Activated naive CD4-positive, alpha-beta T cell treated with anti-CD3 and anti-CD28 coated beads, Interleukin-2, amount 50 U/mL, for 72 hours (primary cell): ENCODE data around the gene DQX1. TPM values are rescaled to one million over a fixed set of nuclear protein-coding genes. Genes with fewer than 3 reads are reported as not detected.
A peak's percentile ranks its signal among the peaks of the same experiment; 100 is the strongest.

ENCODE experiments used
- ATAC-seq, 2 donors: fragments of 150-1000 bp; cut with Tn5 transposase; 2 replicates each; pipeline ENCODE4 v1.10.0; 2021; ENCODE audit warnings: mild to moderate bottlenecking in 2 of 2, moderate library complexity in 2 of 2
- DNase-seq, 2 donors: peaks; one replicate each; pipeline ENCODE4 v3.0.0; 2021 to 2022; ENCODE audit warnings: low spot score in 2 of 2
- H3K27ac Mint-ChIP-seq, 2 donors: one replicate each; pipeline ENCODE4 v1.8.0; 2022; ENCODE audit warnings: mild to moderate bottlenecking in 2 of 2, mixed read lengths in 2 of 2
- H3K36me3 Mint-ChIP-seq, 2 donors: one replicate each; pipeline ENCODE4 v1.8.0; 2022; ENCODE audit warnings: mixed read lengths in 2 of 2
- H3K9me3 Mint-ChIP-seq, 2 donors: one replicate each; pipeline ENCODE4 v1.8.0; 2022; ENCODE audit warnings: mixed read lengths in 2 of 2
- total RNA-seq, 2 donors: library from RNA; stranded (reverse); gene quantifications; one replicate each; pipeline ENCODE4 v1.2.3, GENCODE V29; 2022

DQX1 gene
- total RNA-seq, 2 donors from 2014 or later: 0.29 to 2.3 TPM

DNA sequence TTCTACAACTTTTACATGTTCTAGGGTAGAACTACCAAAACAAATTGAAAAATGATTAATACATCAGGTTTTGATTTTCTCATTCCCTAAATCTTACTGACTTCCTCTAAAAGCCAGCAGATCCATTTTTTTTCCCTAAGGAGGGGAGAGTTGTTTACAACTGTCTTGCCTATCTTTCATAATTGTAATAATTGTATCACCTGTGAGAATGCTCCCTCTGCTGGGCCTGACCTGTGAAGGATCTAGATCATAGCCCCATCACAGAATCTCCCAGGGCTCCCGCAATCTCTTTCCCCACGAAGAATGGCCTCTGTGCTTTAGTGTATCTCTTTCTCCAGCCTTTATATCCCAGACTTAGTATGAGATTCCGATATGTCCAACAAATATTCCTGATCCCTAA is 18.6 kb upstream of the DQX1 start:
- no peak for ATAC-seq
- H3K9me3 Mint-ChIP-seq: no peaks in the 10 kb centered on the region
- H3K27ac Mint-ChIP-seq: no peak overlapping the region
- no peak for DNase-seq
- H3K36me3 Mint-ChIP-seq: peaks cover 0 to 9% of the 10 kb centered on the region in 2 donors

DNA sequence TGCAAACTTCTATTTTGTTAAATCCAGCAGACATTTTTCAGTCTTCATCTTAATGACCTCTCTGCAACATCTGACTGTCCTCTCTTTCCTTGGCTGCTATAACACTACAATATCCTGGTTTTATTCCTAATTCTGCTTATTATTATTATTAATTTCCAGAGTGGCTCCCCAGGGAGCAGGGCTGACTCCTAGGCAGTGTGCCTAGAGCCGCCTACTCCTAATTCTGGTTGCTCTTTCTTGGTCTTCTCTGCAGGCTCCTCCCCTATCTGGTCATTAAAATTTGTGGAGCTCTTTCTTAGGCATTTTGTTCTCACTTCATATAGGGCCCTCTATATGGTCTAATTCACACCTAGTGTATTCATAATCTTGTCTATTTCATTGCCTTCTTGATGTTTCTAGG is 16.9 kb upstream of the DQX1 start:
- Mint-ChIP-seq H3K27ac (peak overlapping the region in 1 of 2 donors; percentile 23), H3K36me3 (peaks cover 0 to 1% of the 10 kb centered on the region in 2 donors), H3K9me3 (no peaks in the 10 kb centered on the region)
- DNase-seq: no peak
- no peak for ATAC-seq

DNA sequence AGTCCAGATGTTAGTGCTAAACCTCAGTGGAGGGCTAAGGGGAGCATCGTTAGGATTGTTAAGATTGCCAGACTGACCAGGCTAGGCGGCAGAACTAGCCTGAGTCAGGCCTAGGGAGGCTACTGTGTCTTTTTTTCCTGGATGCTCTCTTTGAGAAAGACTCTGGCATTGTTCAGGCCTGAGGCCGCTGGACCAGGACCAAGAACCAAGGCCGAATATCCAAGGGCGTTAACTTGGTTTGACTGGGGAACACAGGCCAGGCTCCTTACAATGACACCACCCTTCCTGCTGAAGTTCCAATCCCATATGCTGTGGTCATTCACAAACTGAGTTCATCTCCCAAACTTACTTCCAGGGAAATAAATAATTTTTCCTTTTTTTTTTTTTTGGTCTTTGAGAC is 14.3 kb upstream of the DQX1 start:
- no peaks in the 10 kb centered on the region for H3K36me3 Mint-ChIP-seq
- H3K27ac Mint-ChIP-seq: no peak overlapping the region
- no peaks in the 10 kb centered on the region for H3K9me3 Mint-ChIP-seq
- ATAC-seq: no peak
- DNase-seq: no peak

DNA sequence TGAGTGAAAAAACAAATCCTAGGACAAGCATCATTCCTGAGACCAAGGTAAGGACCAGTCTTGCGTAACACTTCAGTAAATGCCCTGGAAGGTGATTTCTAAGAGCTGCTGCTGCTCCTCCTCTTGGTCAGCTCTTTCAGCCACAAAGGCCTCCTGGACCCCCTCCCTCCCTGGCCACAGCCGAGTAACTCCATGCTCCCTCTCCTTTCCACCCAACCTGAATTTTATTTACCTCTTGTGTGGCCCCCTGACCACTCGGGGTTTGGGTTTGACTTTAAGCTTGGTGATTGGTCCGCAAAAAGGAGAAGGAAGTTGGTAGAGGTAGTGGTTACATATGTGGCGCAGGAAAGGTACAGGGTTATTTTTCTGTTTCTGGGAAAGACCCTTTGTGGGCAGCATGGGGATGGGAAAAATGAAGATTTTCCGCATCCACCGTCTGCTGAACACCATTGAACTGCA is 12.9 kb upstream of the DQX1 start:
- Mint-ChIP-seq H3K27ac (no peak overlapping the region), H3K36me3 (no peaks in the 10 kb centered on the region), H3K9me3 (no peaks in the 10 kb centered on the region)
- DNase-seq (no peak), ATAC-seq (no peak)

DNA sequence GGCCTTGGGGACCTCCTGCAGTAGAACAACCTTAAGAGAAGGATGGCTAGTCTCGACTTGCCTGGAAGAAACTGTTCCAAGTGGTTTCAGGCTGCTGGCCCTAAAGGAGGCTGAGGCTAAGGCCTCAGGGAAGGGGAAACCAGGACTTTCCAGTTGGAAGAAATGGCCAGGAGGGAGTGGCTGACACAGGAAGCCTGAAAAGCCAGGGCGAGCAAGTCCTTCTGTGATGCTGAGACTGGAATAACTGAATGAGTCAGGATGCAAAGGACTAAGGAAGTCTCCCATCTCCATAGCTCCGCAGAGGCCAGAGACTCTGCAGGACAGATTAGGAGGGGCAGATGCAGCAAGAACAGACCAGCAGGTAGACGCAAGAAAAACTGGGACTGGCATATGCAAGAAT is 11.1 kb upstream of the DQX1 start:
- no peak overlapping the region for H3K27ac Mint-ChIP-seq
- ATAC-seq: no peak

DNA sequence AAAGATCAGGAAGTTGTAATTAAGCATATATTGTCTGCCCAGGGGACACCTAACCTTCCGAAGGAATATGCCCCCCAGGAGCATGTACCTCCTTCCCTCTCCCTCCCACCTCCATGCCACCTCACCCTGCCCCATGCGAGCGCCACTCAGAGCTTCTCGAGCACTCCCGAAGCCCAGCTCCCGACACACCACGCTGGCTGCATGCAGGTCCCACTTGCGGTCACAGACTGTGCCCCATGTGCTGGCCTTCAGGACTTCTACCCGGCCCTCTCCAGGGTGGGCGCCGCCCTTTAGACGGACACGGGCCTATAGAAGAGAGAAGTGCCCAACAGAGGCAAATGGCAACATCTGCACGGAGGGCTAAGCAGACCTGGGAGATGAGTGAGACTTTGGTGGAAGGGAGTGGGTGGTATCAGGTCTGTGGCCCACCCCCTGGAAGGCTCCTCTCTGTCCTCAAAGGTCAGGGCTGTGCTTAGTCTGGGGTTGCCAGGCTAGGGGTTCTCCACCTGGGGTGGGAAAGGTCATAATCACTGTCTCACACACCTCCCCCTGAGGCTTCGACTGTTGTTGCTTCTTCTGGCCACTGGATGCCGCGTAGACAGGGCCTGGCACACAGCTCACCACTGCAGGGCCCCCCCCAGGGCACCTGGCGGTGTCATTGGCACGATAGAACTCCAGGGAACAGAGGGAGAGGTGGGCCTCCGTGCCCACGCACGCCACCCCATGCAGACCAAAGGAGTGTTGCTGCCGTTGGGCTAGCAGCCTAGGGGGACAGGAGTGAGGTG is 10.3 kb upstream of the DQX1 start:
- DNase-seq: no peak
- H3K36me3 Mint-ChIP-seq: peaks cover 0 to 10% of the 10 kb centered on the region in 2 donors
- H3K9me3 Mint-ChIP-seq: no peaks in the 10 kb centered on the region
- peak in 1 of 2 donors; percentile 19 for ATAC-seq
- no peak overlapping the region for H3K27ac Mint-ChIP-seq

More for the DNA sequence above, 11.1 kb upstream of the DQX1 start:
- H3K36me3 Mint-ChIP-seq: peaks cover 0 to 6% of the 10 kb centered on the region in 2 donors
- DNase-seq: no peak
- H3K9me3 Mint-ChIP-seq: no peaks in the 10 kb centered on the region

DNA sequence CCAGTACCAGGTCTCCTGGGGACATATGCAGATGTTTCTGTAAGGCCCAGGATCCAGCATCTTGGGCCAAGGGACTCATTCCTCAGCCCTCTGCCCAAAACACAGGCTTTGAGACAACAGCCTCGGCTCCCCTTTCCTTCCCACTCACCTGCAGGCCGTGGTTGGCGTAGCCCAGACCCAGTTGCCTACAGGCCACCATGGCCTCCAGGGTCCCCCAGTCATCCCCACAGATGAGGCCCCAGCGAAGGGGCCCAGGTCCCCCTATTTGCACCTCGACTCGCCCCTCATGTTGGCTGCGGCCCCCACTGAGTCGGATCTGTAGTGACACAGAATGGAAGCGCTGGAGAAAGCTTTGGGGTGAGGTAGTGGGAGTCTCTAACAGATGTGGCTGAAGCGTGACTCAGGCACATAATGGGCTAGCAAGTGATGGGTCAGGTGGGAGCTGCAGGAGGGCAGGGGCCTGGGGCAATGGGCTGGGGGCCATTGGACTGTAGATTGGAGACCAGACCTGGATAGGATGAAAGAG is 9.5 kb upstream of the DQX1 start:
- Mint-ChIP-seq H3K27ac (peak overlapping the region in 1 of 2 donors; percentile 31), H3K9me3 (no peaks in the 10 kb centered on the region), H3K36me3 (peaks cover 6 to 14% of the 10 kb centered on the region in 2 donors)
- ATAC-seq (no peak), DNase-seq (no peak)

DNA sequence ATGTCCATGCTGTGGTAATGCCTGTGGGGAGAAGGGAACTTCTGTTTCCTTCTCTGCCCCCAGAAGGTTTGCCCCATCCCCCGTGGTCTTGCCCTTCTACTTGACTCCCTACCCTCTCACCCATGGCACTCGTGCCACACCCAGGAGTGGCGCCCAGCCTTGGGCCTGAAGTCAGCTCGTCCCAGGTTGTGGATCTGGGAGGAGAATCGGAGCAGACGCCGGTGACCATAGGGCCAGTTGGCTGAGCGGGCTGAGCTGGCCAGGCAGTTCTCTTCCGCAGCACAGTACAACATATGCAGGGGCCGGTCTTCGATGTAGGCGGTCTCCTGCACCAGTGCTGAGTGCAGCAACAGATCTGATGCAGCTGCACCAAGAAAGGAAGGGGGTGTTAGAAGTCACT is 8.4 kb upstream of the DQX1 start:
- ATAC-seq: no peak
- no peak for DNase-seq
- no peaks in the 10 kb centered on the region for H3K9me3 Mint-ChIP-seq
- peak overlapping the region in 1 of 2 donors; percentile 30 for H3K27ac Mint-ChIP-seq
- H3K36me3 Mint-ChIP-seq: peaks cover 8 to 20% of the 10 kb centered on the region in 2 donors

DNA sequence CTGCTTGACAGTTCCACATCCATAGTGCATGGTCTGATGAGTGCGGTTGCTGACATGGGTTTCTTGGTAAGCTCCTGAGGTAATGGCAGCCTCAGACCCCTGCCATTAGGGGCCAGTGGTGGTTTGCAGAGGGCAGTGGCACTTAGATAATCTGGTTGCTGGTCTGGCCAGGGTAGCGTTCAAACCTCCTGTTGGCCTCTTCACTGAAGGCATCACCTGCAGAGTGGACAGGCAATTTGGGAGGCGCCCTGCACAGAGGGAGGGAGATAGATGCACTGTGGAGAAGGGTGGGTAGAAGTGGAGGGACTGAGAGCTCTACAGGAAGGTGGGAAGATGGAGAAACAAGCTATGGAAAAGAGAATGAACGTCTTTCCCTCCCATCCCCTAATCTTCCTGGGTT is 7.4 kb upstream of the DQX1 start:
- Mint-ChIP-seq H3K9me3 (no peaks in the 10 kb centered on the region), H3K27ac (peak overlapping the region in 1 of 2 donors; percentile 11), H3K36me3 (peaks cover 17 to 30% of the 10 kb centered on the region in 2 donors)
- DNase-seq (no peak), ATAC-seq (no peak)

DNA sequence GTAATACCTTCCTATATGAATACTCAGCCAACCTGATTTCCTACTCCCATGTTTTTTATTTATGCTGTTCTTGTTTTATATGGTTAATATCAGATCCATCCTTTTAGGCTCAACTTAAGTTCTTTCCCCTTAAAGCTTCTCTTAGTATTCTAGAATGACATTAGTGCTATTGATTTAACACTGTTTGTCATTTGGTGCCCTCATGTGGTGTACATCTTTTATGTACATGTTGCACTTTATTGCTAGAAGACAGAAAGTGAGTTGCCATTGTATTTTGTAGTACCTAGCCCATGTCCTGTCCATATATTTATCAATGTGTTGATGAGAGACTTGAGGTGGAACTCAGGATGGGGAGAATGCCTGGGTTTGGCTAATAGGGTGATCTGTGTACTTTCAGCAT is 6.2 kb upstream of the DQX1 start:
- Mint-ChIP-seq H3K36me3 (peaks cover 30 to 39% of the 10 kb centered on the region in 2 donors), H3K27ac (peak overlapping the region in 1 of 2 donors; percentile 98), H3K9me3 (no peaks in the 10 kb centered on the region)
- no peak for DNase-seq
- no peak for ATAC-seq

DNA sequence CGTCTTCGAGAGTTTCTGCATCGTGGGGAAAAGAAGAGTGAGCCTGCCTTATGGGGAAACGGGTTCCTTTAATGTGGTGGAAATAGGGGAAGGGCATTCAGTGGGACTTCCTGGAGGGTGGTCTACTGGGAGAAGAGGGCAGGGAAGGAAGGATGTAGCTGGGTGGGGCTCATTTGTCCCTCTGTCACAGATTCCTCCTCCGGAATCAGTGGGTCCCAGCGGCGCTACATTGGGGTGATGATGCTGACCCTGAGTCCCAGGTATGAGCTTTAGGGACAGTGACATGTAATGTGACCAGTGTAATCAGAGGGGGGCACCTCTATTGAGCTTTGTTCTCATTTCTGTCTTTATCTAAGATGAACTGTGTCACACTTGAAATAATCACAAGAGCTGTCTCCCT is 5.6 kb upstream of the DQX1 start:
- Mint-ChIP-seq H3K36me3 (peaks cover 35 to 42% of the 10 kb centered on the region in 2 donors), H3K27ac (peak overlapping the region; percentile 34 to 98), H3K9me3 (no peaks in the 10 kb centered on the region)
- DNase-seq (no peak), ATAC-seq (no peak)

DNA sequence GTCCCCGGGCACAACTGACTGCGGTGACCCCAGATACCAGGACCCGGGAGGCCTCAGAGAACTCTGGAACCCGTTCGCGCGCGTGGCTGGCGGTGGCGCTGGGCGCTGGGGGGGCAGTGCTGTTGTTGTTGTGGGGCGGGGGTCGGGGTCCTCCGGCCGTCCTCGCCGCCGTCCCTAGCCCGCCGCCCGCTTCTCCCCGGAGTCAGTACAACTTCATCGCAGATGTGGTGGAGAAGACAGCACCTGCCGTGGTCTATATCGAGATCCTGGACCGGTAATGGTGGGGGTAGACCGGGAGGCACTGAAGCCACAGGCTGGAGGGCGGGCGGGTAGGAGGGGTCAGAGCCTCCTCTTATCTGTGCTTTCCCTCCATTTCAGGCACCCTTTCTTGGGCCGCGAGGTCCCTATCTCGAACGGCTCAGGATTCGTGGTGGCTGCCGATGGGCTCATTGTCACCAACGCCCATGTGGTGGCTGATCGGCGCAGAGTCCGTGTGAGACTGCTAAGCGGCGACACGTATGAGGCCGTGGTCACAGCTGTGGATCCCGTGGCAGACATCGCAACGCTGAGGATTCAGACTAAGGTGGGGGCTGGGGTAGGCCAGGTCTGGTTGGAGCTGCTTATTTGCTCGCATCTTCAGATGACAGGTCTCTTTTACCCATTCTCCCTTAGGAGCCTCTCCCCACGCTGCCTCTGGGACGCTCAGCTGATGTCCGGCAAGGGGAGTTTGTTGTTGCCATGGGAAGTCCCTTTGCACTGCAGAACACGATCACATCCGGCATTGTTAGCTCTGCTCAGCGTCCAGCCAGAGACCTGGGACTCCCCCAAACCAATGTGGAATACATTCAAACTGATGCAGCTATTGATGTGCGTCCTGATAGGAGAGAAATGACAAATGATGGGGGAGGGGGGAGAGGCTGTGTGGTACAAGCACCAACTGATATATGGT is 4.5 kb upstream of the DQX1 start:
- Mint-ChIP-seq H3K9me3 (no peaks in the 10 kb centered on the region), H3K36me3 (peaks cover 44 to 48% of the 10 kb centered on the region in 2 donors), H3K27ac (peak overlapping the region; percentile 6 to 98)
- DNase-seq: peak; percentile 40 to 87
- peak; percentile 23 to 77 for ATAC-seq

DNA sequence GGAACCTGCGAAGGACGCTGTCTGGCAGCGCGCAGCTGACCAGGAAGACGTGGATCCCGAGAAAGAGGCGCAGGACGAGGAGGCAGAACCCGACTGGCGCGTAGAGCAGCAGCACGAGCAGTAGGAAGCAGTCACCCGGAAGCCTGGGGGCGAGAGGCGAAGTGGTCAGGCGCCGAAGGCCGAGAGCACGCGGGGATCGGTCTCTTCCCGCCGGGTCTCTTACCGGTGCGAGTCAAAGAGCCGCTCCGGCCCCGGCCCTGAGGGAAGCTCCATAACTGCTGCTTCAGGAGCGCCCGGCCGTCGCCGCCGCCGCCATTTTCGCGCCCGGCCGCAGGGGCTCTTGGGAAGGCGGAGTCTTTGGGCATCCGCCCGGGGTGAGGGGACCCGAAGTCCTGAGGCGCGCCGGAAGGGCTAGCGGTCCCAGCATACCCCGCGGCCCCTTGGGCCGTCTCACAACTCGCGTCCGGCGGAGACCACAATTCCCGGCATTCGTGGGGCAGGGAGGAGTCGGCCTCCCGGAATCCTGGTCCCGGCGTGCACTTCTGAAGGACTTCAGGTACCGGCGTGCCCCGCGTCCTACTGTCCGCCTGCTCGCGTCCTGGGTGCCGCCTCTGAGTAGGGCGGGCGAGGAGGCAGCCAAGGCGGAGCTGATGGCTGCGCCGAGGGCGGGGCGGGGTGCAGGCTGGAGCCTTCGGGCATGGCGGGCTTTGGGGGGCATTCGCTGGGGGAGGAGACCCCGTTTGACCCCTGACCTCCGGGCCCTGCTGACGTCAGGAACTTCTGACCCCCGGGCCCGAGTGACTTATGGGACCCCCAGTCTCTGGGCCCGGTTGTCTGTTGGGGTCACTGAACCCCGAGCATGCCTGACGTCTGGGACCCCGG is 3.6 kb upstream of the DQX1 start, which contains the start of the genes AUP1 and HTRA2:
TSS of gene AUP1 (minus strand) at position 350 of the 882 bp plus-strand sequence. CDS start at position 273, 77 bp downstream.
TSS of gene HTRA2 (plus strand) at position 577 of the 882 bp plus-strand sequence. CDS start at position 651, 74 bp downstream.
- H3K27ac Mint-ChIP-seq: peak within 1 kb of the TSS; percentile 98
- peak; percentile 47 to 90 for ATAC-seq
- peak; percentile 82 to 87 for DNase-seq
- H3K36me3 Mint-ChIP-seq: peaks cover 44 to 48% of the 10 kb centered on the region in 2 donors
- H3K9me3 Mint-ChIP-seq: no peaks in the 10 kb centered on the region

DNA sequence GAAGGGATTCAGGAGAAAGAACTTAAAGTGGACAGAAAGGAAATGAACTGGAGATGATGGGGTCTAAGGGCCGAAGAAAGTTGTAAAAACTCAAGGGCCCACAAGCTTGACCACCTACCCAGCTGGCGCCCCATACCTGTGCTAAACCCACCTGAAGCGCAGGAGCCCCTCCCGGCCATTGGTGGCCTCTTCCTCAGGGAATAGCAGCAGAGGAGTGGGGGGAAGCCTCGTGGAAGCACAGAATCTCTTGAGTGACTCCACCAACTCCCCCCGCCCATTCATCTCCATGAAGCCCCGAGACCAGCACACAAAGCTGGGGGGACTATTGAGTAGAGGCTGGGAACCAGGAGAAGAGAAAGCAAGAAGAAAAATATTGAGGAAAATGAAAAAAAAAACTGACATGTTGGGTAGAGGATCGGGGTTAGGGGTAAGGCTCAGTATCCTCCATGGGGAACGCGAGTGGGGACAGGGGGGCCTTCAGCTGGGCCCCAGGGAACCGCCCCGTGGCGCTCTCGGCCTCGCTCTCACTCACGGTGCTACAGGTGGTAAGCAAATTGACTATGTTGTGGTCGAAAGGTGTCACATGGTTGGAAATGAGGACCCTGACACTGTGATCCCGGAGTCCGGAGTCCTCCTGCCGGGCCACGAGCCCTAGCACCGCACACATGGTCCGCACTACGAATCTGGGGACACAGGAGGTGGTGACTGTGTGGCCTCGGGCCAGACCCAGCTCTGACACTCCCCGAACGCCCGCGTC is 2.7 kb upstream of the DQX1 start:
- peak in 1 of 2 donors; percentile 63 for DNase-seq
- Mint-ChIP-seq H3K36me3 (peaks cover 44 to 48% of the 10 kb centered on the region in 2 donors), H3K9me3 (no peaks in the 10 kb centered on the region), H3K27ac (peak overlapping the region; percentile 98)
- ATAC-seq: peak; percentile 8 to 24

DNA sequence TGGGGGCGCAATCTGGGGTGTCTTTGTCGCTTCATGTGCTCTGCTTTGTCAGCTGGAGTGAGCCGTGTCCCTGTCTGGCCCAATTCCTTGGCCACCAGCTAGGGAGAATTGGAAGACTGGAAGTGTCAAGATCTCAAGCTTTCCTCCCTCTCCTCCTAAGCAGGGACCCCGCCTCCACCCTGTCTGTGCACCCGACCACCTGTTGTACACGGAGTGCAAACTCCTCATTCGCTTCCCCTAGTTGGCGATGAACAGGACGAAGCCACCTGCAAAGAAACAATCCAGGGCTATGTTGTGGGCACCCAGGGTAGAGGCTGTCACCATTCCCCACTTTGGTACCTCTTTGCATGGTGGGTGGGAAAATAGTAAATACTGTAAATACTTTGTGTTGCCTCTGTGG is 1.7 kb upstream of the DQX1 start:
- no peaks in the 10 kb centered on the region for H3K9me3 Mint-ChIP-seq
- peak overlapping the region in 1 of 2 donors; percentile 98 for H3K27ac Mint-ChIP-seq
- DNase-seq: no peak
- H3K36me3 Mint-ChIP-seq: peaks cover 44 to 48% of the 10 kb centered on the region in 2 donors
- no peak for ATAC-seq
